ENCODE results near the gene SEC11A.

- TF ChIP-seq, protein P1, sequence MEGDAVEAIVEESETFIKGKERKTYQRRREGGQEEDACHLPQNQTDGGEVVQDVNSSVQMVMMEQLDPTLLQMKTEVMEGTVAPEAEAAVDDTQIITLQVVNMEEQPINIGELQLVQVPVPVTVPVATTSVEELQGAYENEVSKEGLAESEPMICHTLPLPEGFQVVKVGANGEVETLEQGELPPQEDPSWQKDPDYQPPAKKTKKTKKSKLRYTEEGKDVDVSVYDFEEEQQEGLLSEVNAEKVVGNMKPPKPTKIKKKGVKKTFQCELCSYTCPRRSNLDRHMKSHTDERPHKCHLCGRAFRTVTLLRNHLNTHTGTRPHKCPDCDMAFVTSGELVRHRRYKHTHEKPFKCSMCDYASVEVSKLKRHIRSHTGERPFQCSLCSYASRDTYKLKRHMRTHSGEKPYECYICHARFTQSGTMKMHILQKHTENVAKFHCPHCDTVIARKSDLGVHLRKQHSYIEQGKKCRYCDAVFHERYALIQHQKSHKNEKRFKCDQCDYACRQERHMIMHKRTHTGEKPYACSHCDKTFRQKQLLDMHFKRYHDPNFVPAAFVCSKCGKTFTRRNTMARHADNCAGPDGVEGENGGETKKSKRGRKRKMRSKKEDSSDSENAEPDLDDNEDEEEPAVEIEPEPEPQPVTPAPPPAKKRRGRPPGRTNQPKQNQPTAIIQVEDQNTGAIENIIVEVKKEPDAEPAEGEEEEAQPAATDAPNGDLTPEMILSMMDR (IDR thresholded peaks at IDR 0.05), result no peak
- no peak for TF ChIP-seq POLR2A (IDR thresholded peaks at IDR 0.05)
Observed at GRCh38 chr15:84741121-84741520, 25.2 kb upstream of the SEC11A start.
